ENCODE data around the gene EXOSC1. TPM values are rescaled to one million over a fixed set of nuclear protein-coding genes. Genes with fewer than 3 reads are reported as not detected.
A peak's percentile ranks its signal among the peaks of the same experiment; 100 is the strongest.
"Not testable (repeated sequence)": the region's sequence is repeated elsewhere in the genome, so short reads cannot be mapped to it uniquely, and the experiment has no call there.

EXOSC1 gene
- polyA plus RNA-seq, 1 experiment: 47.6 TPM

DNA sequence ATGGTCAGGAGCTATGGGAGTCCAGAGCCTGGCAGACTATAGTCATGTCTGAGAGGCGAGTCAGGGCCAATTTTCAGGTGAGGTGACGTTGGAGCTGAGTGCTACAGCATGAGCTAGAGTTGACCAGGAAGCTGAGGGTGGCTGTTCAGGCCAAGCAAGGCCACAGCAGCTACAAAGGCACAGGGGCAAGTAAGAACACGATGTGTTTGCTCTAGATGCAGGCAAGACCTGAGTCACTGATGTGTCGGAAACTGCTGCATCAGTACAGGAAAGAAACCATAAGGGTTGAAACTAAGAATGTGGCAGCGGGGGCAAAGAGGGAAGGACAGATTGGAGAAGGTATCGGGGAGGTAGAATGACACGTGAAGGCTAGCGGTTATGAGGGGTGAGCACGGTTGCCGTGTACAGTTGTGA is 32.9 kb downstream of the EXOSC1 start:
- POLR2A ChIA-PET: no interaction called here

DNA sequence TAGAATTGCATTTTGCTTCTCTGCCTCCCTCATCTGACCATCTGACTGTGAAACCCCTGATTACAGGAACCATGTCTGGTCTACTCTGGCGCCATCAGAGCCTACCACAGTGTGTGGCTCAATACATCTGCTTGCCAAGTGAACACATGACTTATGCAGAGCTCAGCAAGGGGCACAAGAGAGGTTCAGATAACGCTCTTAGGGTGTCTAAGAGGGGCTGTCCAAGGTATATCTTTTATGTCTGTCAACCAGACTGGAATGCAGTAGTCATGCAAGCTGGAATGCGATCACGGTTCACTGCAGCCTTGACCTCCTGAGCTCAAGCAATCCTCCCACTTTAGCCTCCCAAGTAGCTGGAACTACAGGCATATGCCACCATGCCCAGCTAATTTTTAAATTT is 34.4 kb downstream of the EXOSC1 start:
- DNase-seq (ENCODE audit: low read depth, low spot score): no peak
- H3K27ac ChIP-seq (ENCODE audit: low read depth, low read length): no peak overlapping the region
- CTCF ChIA-PET: no interaction called here
- no peaks in the 10 kb centered on the region for H3K9me3 ChIP-seq (ENCODE audit: control insufficient read depth, insufficient read depth, low read length)
- H3K27me3 ChIP-seq (ENCODE audit: control insufficient read depth, insufficient read depth, low read length): no peaks in the 10 kb centered on the region
- TF ChIP-seq, protein P1, sequence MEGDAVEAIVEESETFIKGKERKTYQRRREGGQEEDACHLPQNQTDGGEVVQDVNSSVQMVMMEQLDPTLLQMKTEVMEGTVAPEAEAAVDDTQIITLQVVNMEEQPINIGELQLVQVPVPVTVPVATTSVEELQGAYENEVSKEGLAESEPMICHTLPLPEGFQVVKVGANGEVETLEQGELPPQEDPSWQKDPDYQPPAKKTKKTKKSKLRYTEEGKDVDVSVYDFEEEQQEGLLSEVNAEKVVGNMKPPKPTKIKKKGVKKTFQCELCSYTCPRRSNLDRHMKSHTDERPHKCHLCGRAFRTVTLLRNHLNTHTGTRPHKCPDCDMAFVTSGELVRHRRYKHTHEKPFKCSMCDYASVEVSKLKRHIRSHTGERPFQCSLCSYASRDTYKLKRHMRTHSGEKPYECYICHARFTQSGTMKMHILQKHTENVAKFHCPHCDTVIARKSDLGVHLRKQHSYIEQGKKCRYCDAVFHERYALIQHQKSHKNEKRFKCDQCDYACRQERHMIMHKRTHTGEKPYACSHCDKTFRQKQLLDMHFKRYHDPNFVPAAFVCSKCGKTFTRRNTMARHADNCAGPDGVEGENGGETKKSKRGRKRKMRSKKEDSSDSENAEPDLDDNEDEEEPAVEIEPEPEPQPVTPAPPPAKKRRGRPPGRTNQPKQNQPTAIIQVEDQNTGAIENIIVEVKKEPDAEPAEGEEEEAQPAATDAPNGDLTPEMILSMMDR (IDR thresholded peaks at IDR 0.05; ENCODE audit: low read depth, low read length): no peak
- POLR2A ChIA-PET: no interaction called here
- no peak overlapping the region for H3K4me3 ChIP-seq (ENCODE audit: low read depth, low read length)

More for the DNA sequence above, 32.9 kb downstream of the EXOSC1 start:
- no peak for DNase-seq (ENCODE audit: low read depth, low spot score)
- Histone ChIP-seq H3K4me3 (ENCODE audit: low read depth, low read length) (no peak overlapping the region), H3K27ac (ENCODE audit: low read depth, low read length) (no peak overlapping the region), H3K9me3 (ENCODE audit: control insufficient read depth, insufficient read depth, low read length) (no peaks in the 10 kb centered on the region), H3K27me3 (ENCODE audit: control insufficient read depth, insufficient read depth, low read length) (no peaks in the 10 kb centered on the region)
- TF ChIP-seq, protein P1 (IDR thresholded peaks at IDR 0.05; ENCODE audit: low read depth, low read length): no peak
- CTCF ChIA-PET: interaction anchor here (1.1 kb wide), 1 partner anchor 9 kb away, joined by 3 read pairs; no protein-coding TSS in a partner anchor

DNA sequence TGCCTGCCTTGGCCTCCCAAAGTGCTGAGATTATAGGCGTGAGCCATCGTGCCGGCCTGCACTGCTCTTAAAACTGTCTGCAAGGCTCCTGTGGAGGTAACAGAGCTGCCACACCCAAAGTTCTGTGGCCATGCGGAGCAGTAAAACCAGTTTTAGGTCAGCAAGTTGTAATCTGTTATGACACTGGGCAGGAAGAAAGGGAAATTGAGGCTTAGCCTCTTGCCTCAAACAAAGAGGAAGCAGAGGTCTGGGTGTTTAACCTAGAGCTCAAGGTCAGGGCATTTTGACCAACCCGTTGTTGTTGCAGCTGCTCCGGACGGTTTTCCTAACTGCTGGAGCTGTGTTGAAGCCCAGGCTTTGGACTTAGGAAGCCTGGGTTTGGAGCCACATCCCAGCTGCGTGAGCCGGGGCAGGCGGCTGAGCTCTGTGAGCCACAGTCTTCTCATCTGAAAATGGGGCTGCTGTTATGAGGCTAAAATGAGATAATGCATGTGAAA is 37.3 kb downstream of the EXOSC1 start:
- TF ChIP-seq, protein P1 (IDR thresholded peaks at IDR 0.05; ENCODE audit: low read depth, low read length): no peak
- no peaks in the 10 kb centered on the region for H3K9me3 ChIP-seq (ENCODE audit: control insufficient read depth, insufficient read depth, low read length)
- POLR2A ChIA-PET: interaction anchor here (0.6 kb wide), 2 partner anchors 15 to 156 kb away, joined by 4 to 5 read pairs; no protein-coding TSS in a partner anchor
- no peak overlapping the region for H3K27ac ChIP-seq (ENCODE audit: low read depth, low read length)
- H3K27me3 ChIP-seq (ENCODE audit: control insufficient read depth, insufficient read depth, low read length): no peaks in the 10 kb centered on the region
- no peak overlapping the region for H3K4me3 ChIP-seq (ENCODE audit: low read depth, low read length)
- CTCF ChIA-PET: interaction anchor here (0.5 to 2.4 kb wide), 7 partner anchors 10 to 559 kb away, joined by 4 to 12 read pairs (median 5); no protein-coding TSS in a partner anchor
- DNase-seq (ENCODE audit: low read depth, low spot score): no peak

DNA sequence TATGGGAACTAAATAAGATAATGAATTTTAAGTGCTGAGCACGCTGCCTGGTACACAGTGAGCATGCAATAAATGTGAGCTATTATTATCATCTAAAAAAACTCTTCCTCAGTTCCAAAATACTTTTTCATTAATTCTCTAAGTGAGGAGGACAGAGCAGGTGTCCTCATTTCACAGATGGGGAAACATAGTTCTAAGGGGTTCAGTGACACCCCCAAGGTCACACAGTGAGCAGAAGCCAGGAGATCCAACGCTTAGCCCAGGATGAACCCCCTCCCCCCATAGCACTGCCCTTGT is 37.9 kb downstream of the EXOSC1 start:
- POLR2A ChIA-PET: no interaction called here
- TF ChIP-seq, protein P1 (IDR thresholded peaks at IDR 0.05; ENCODE audit: low read depth, low read length): no peak

DNA sequence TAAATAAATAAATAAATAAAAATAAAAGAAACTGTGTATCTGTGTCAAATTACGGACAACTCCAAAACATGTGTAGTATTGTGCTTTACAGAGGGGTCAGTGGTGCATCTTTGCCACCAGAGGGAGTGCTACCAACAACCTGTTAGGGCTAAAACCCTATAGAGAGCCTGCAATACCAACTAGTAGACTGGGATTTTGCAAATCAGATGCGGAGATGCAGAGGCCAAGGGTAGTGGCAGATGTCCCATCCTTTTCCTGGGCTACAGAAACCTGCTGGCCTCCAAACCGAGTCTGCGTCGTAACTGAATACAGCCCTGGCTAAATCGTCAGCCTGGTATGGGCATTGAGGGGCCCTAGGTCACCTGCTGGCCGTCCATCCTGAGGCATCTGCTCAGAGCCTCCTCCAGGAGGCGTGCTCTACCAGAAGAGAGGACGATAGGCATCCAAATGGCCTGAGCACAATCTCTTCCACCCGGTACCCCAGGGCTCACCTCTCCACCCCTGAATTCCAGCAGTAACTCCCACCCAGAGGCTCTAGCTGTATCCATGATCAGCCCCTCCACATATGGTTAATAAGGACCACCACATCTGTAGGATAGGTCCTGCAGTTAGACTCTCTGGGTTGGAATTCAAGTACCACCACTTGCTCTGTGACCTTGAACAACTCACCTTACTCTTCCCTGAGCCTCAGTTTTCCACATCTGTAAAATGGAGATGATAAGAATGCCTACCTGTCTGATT is 38.4 kb downstream of the EXOSC1 start:
- ChIA-PET POLR2A (no interaction called here), CTCF (interaction anchor here (0.6 to 2.4 kb wide), 10 partner anchors 9 to 219 kb away, joined by 3 to 9 read pairs (median 4); no protein-coding TSS in a partner anchor)
- Histone ChIP-seq H3K4me3 (ENCODE audit: low read depth, low read length) (no peak overlapping the region), H3K27ac (ENCODE audit: low read depth, low read length) (no peak overlapping the region), H3K9me3 (ENCODE audit: control insufficient read depth, insufficient read depth, low read length) (no peaks in the 10 kb centered on the region), H3K27me3 (ENCODE audit: control insufficient read depth, insufficient read depth, low read length) (no peaks in the 10 kb centered on the region)
- peak; percentile 57 for DNase-seq (ENCODE audit: low read depth, low spot score)
- TF ChIP-seq, protein P1 (IDR thresholded peaks at IDR 0.05; ENCODE audit: low read depth, low read length): peak; percentile 78

More for the DNA sequence above, 37.9 kb downstream of the EXOSC1 start:
- H3K27me3 ChIP-seq (ENCODE audit: control insufficient read depth, insufficient read depth, low read length): no peaks in the 10 kb centered on the region
- CTCF ChIA-PET: interaction anchor here (0.5 to 2.4 kb wide), 7 partner anchors 13 to 146 kb away, joined by 3 to 9 read pairs (median 4); no protein-coding TSS in a partner anchor
- H3K9me3 ChIP-seq (ENCODE audit: control insufficient read depth, insufficient read depth, low read length): no peaks in the 10 kb centered on the region
- no peak overlapping the region for H3K27ac ChIP-seq (ENCODE audit: low read depth, low read length)
- H3K4me3 ChIP-seq (ENCODE audit: low read depth, low read length): no peak overlapping the region
- no peak for DNase-seq (ENCODE audit: low read depth, low spot score)

DNA sequence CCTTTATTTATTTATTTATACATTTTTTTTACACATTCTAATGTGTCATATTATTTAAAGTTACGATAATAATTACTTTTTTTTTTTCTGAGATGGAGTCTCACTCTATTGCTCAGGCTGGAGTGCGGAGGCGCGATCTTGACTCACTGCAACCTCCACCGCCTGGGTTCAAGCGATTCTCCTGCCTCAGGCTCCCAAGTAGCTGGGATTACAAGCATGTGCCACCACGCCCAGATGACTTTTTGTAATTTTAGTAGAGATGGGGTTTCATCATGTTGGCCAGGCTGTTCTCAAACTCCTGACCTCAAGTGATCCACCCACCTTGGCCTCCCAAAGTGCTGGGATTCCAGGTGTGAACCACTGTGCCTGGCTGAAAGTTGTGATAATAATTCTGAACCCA is 39.3 kb downstream of the EXOSC1 start:
- not testable (repeated sequence) for H3K4me3 ChIP-seq (ENCODE audit: low read depth, low read length); H3K9me3 ChIP-seq (ENCODE audit: control insufficient read depth, insufficient read depth, low read length); H3K27ac ChIP-seq (ENCODE audit: low read depth, low read length); DNase-seq (ENCODE audit: low read depth, low spot score); H3K27me3 ChIP-seq (ENCODE audit: control insufficient read depth, insufficient read depth, low read length)
- ChIA-PET POLR2A (interaction anchor here (0.6 kb wide), 1 partner anchor 8 kb away, joined by 3 read pairs; no protein-coding TSS in a partner anchor), CTCF (interaction anchor here (0.6 to 2.4 kb wide), 6 partner anchors 10 to 257 kb away, joined by 3 to 9 read pairs (median 4); no protein-coding TSS in a partner anchor)
